ENCODE data around the gene ARHGEF28.

Gene ARHGEF28

DNA sequence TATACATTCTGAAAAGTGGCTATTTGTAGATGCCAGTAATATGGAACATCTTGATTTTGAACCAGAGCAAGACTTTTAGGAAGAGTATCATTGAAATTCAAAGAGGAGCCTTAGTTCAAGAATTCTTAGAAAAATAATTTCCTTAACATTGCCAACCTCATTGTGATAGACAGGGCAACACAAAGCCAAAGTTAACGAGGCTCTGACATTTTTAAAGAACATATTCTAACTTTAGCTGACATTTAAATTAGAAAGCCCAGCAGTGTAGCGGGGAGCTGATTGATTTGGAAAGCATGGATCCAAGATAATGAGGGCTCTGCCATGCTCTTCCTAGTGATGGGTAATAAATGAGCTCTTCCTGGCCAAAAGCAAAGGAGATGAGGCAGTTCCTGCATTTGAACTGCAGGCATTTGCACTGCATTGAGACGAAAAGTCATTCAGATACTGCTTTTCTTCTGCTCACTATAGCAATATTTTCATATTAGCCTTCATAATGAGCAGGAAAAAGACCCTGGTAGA is 325.0 kb downstream of the ARHGEF28 start:
- Histone ChIP-seq H4K91ac (ENCODE audit: low read depth, low read length) (no peak overlapping the region), H2BK120ac (ENCODE audit: insufficient read depth, low read length, poor library complexity) (no peak overlapping the region), H3K23ac (ENCODE audit: low read length) (no peak overlapping the region), H3K9ac (ENCODE audit: low read length) (no peak overlapping the region), H3K18ac (ENCODE audit: low read length) (no peak overlapping the region), H4K12ac (ENCODE audit: low read depth, low read length) (no peak overlapping the region), H3K9me3 (ENCODE audit: insufficient read depth, low read depth, low read length) (no peaks in the 10 kb centered on the region), H3K14ac (ENCODE audit: low read length) (no peak overlapping the region), H3K4ac (ENCODE audit: low read depth, low read length) (no peak overlapping the region), H3K27me3 (ENCODE audit: insufficient read depth, low read length) (no peaks in the 10 kb centered on the region), H3K27ac (ENCODE audit: low read depth, low read length) (no peak overlapping the region), H4K8ac (ENCODE audit: low read depth, low read length) (no peak overlapping the region), H2AK5ac (ENCODE audit: low read length) (no peak overlapping the region), H2AFZ (ENCODE audit: insufficient read depth, low read length, poor library complexity) (no peak overlapping the region), H3K4me2 (ENCODE audit: low read length) (no peak overlapping the region), H3K36me3 (ENCODE audit: control insufficient read depth in 1 of 2, insufficient read depth in 2 of 2, low read length in 2 of 2) (no peaks in the 10 kb centered on the region), H2BK5ac (ENCODE audit: low read depth, low read length, poor library complexity) (no peak overlapping the region), H3K4me1 (ENCODE audit: control insufficient read depth in 1 of 2, insufficient read depth in 2 of 2, low read length in 2 of 2) (peaks cover 2 to 3% of the 10 kb centered on the region in 2 experiments), H3K79me2 (ENCODE audit: control insufficient read depth, insufficient read depth, low read length, poor library complexity) (no peaks in the 10 kb centered on the region), H3K4me3 (ENCODE audit: low read depth, low read length) (no peak overlapping the region), H3K79me1 (ENCODE audit: low read length) (no peaks in the 10 kb centered on the region), H2BK12ac (ENCODE audit: low read length) (no peak overlapping the region)
- WGBS (ENCODE audit: extremely low coverage, insufficient coverage, insufficient read length) = no CpG with 5 or more reads among the region's 3 CpGs
- DNase-seq = no peak

- Histone ChIP-seq H3K23ac (ENCODE audit: low read length) (no peak overlapping the region), H2AFZ (ENCODE audit: insufficient read depth, low read length, poor library complexity) (no peak overlapping the region), H3K9ac (ENCODE audit: low read length) (peak overlapping the region; percentile 19), H3K4me2 (ENCODE audit: low read length) (peak overlapping the region; percentile 10), H3K27me3 (ENCODE audit: insufficient read depth, low read length) (no peaks in the 10 kb centered on the region), H2AK5ac (ENCODE audit: low read length) (no peak overlapping the region), H2BK5ac (ENCODE audit: low read depth, low read length, poor library complexity) (no peak overlapping the region), H2BK12ac (ENCODE audit: low read length) (no peak overlapping the region), H3K79me2 (ENCODE audit: control insufficient read depth, insufficient read depth, low read length, poor library complexity) (no peaks in the 10 kb centered on the region), H3K36me3 (ENCODE audit: control insufficient read depth in 1 of 2, insufficient read depth in 2 of 2, low read length in 2 of 2) (no peaks in the 10 kb centered on the region), H3K9me3 (ENCODE audit: insufficient read depth, low read depth, low read length) (no peaks in the 10 kb centered on the region), H3K4me1 (ENCODE audit: control insufficient read depth in 1 of 2, insufficient read depth in 2 of 2, low read length in 2 of 2) (peaks cover 2 to 3% of the 10 kb centered on the region in 2 experiments), H3K79me1 (ENCODE audit: low read length) (no peaks in the 10 kb centered on the region), H3K4ac (ENCODE audit: low read depth, low read length) (no peak overlapping the region), H3K4me3 (ENCODE audit: low read depth, low read length) (no peak overlapping the region), H3K14ac (ENCODE audit: low read length) (no peak overlapping the region), H4K12ac (ENCODE audit: low read depth, low read length) (no peak overlapping the region), H3K18ac (ENCODE audit: low read length) (no peak overlapping the region), H3K27ac (ENCODE audit: low read depth, low read length) (no peak overlapping the region), H4K91ac (ENCODE audit: low read depth, low read length) (no peak overlapping the region), H2BK120ac (ENCODE audit: insufficient read depth, low read length, poor library complexity) (no peak overlapping the region), H4K8ac (ENCODE audit: low read depth, low read length) (no peak overlapping the region)
- WGBS (ENCODE audit: extremely low coverage, insufficient coverage, insufficient read length) = no CpG with 5 or more reads among the region's 3 CpGs
- DNase-seq = no peak
These were observed 326.9 kb downstream of the ARHGEF28 start for GRCh38 chr5:73952872-73953271.

GRCh38 chr5:73954381-73954780 is 328.4 kb downstream of the ARHGEF28 start:
- H2BK120ac ChIP-seq (ENCODE audit: insufficient read depth, low read length, poor library complexity) = no peak overlapping the region
- no peaks in the 10 kb centered on the region for H3K79me2 ChIP-seq (ENCODE audit: control insufficient read depth, insufficient read depth, low read length, poor library complexity)
- no peak overlapping the region for H4K12ac ChIP-seq (ENCODE audit: low read depth, low read length)
- H3K36me3 ChIP-seq (ENCODE audit: control insufficient read depth in 1 of 2, insufficient read depth in 2 of 2, low read length in 2 of 2) = no peaks in the 10 kb centered on the region
- no peak for DNase-seq
- H2BK12ac ChIP-seq (ENCODE audit: low read length) = no peak overlapping the region
- H3K79me1 ChIP-seq (ENCODE audit: low read length) = no peaks in the 10 kb centered on the region
- H3K4me1 ChIP-seq (ENCODE audit: control insufficient read depth in 1 of 2, insufficient read depth in 2 of 2, low read length in 2 of 2) = peaks cover 2 to 3% of the 10 kb centered on the region in 2 experiments
- no peak overlapping the region for H2BK5ac ChIP-seq (ENCODE audit: low read depth, low read length, poor library complexity)
- H3K9me3 ChIP-seq (ENCODE audit: insufficient read depth, low read depth, low read length) = no peaks in the 10 kb centered on the region
- H3K23ac ChIP-seq (ENCODE audit: low read length) = no peak overlapping the region
- H3K18ac ChIP-seq (ENCODE audit: low read length) = no peak overlapping the region
- H3K27me3 ChIP-seq (ENCODE audit: insufficient read depth, low read length) = no peaks in the 10 kb centered on the region
- H3K4me2 ChIP-seq (ENCODE audit: low read length) = no peak overlapping the region
- no CpG with 5 or more reads among the region's 2 CpGs for WGBS (ENCODE audit: extremely low coverage, insufficient coverage, insufficient read length)
- no peak overlapping the region for H3K9ac ChIP-seq (ENCODE audit: low read length)
- H3K14ac ChIP-seq (ENCODE audit: low read length) = no peak overlapping the region
- no peak overlapping the region for H4K8ac ChIP-seq (ENCODE audit: low read depth, low read length)
- H3K27ac ChIP-seq (ENCODE audit: low read depth, low read length) = no peak overlapping the region
- H4K91ac ChIP-seq (ENCODE audit: low read depth, low read length) = no peak overlapping the region
- H3K4ac ChIP-seq (ENCODE audit: low read depth, low read length) = no peak overlapping the region
- H2AK5ac ChIP-seq (ENCODE audit: low read length) = no peak overlapping the region
- H3K4me3 ChIP-seq (ENCODE audit: low read depth, low read length) = no peak overlapping the region
- no peak overlapping the region for H2AFZ ChIP-seq (ENCODE audit: insufficient read depth, low read length, poor library complexity)

DNA sequence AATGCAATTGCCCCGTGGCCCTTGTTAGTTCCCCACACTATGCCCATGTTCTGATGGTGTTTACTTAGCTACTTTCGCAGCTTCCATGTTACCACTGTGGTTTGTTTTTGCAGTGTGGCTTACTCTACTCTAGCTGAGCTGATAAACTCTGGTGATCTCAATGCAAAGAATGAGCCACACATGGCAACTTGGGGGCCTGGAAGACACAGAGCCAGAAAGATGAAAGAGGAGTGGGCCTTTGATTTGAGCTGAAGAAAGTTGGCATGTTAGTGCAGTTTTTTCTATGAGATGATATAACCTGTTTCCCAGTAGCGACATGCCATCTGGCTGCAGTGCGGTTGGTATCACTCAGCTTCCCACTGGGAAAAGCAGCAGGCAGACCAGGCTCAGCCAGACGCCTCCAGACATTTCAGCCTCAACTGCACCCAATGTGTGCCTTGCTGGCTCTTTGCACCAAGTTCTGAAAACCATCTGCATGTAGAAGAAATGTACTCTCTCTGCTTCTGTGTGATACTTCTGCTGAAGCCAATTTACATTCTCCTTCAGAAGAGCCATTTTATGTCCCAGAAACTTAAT is 329.4 kb downstream of the ARHGEF28 start:
- Histone ChIP-seq H3K4me2 (ENCODE audit: low read length) (no peak overlapping the region), H3K4me3 (ENCODE audit: low read depth, low read length) (no peak overlapping the region), H3K14ac (ENCODE audit: low read length) (no peak overlapping the region), H4K8ac (ENCODE audit: low read depth, low read length) (no peak overlapping the region), H2BK12ac (ENCODE audit: low read length) (no peak overlapping the region), H3K9ac (ENCODE audit: low read length) (no peak overlapping the region), H3K4me1 (ENCODE audit: control insufficient read depth in 1 of 2, insufficient read depth in 2 of 2, low read length in 2 of 2) (peaks cover 2% of the 10 kb centered on the region in 2 experiments), H3K4ac (ENCODE audit: low read depth, low read length) (no peak overlapping the region), H3K27ac (ENCODE audit: low read depth, low read length) (no peak overlapping the region), H2AK5ac (ENCODE audit: low read length) (no peak overlapping the region), H3K79me1 (ENCODE audit: low read length) (no peaks in the 10 kb centered on the region), H2BK120ac (ENCODE audit: insufficient read depth, low read length, poor library complexity) (no peak overlapping the region), H2AFZ (ENCODE audit: insufficient read depth, low read length, poor library complexity) (no peak overlapping the region), H2BK5ac (ENCODE audit: low read depth, low read length, poor library complexity) (no peak overlapping the region), H4K91ac (ENCODE audit: low read depth, low read length) (no peak overlapping the region), H3K36me3 (ENCODE audit: control insufficient read depth in 1 of 2, insufficient read depth in 2 of 2, low read length in 2 of 2) (no peaks in the 10 kb centered on the region), H3K27me3 (ENCODE audit: insufficient read depth, low read length) (no peaks in the 10 kb centered on the region), H4K12ac (ENCODE audit: low read depth, low read length) (no peak overlapping the region), H3K79me2 (ENCODE audit: control insufficient read depth, insufficient read depth, low read length, poor library complexity) (no peaks in the 10 kb centered on the region), H3K23ac (ENCODE audit: low read length) (no peak overlapping the region), H3K18ac (ENCODE audit: low read length) (no peak overlapping the region), H3K9me3 (ENCODE audit: insufficient read depth, low read depth, low read length) (no peaks in the 10 kb centered on the region)
- no CpG with 5 or more reads among the region's 5 CpGs for WGBS (ENCODE audit: extremely low coverage, insufficient coverage, insufficient read length)
- DNase-seq = no peak

Data from trophoblast cell (in vitro differentiated cells and primary cell).